Mesenchymal stem cell (in vitro differentiated cells and primary cell): ENCODE measurements around the gene PRKG1.

Experiments used
- DNase-seq: peaks from one replicate; pipeline ENCODE4 v3.0.0-alpha.2; 2013
- H2AFZ ChIP-seq: one replicate; pipeline ENCODE4 v1.6.1; 2013; ENCODE audit warnings: low read depth, mild to moderate bottlenecking, control low read depth, inconsistent platforms, low read length, moderate library complexity
- H2AK5ac ChIP-seq: 2 replicates; pipeline ENCODE4 v1.6.1; 2013; ENCODE audit warnings: low read length, moderate library complexity, mild to moderate bottlenecking, inconsistent platforms; ENCODE audit not compliant: severe bottlenecking
- H2BK120ac ChIP-seq: one replicate; pipeline ENCODE4 v1.6.1; 2013; ENCODE audit warnings: low read depth, mild to moderate bottlenecking, inconsistent platforms, low read length, moderate library complexity
- H2BK12ac ChIP-seq, 2 experiments: one replicate each; pipeline ENCODE4 v1.6.1; 2013; ENCODE audit warnings: inconsistent platforms in 2 of 2, low read length in 2 of 2, mild to moderate bottlenecking in 2 of 2, moderate library complexity in 2 of 2, control low read depth in 1 of 2
- H2BK15ac ChIP-seq: one replicate; pipeline ENCODE4 v1.6.1; 2013; ENCODE audit warnings: mild to moderate bottlenecking, low read depth, inconsistent platforms; ENCODE audit not compliant: poor library complexity, severe bottlenecking
- H2BK5ac ChIP-seq: 2 replicates; pipeline ENCODE4 v1.6.1; 2013; ENCODE audit warnings: low read depth, mild to moderate bottlenecking, low read length, control low read depth, inconsistent platforms; ENCODE audit not compliant: poor library complexity, severe bottlenecking
- H3K14ac ChIP-seq, 2 experiments: one replicate each; pipeline ENCODE4 v1.6.1; 2013; ENCODE audit warnings: inconsistent platforms in 2 of 2, low read length in 2 of 2, control low read depth in 1 of 2, mild to moderate bottlenecking in 1 of 2, moderate library complexity in 1 of 2
- H3K18ac ChIP-seq, 2 experiments: one replicate each; pipeline ENCODE4 v1.6.1; 2013; ENCODE audit warnings: inconsistent platforms in 2 of 2, low read length in 2 of 2, control low read depth in 1 of 2, low read depth in 1 of 2, mild to moderate bottlenecking in 1 of 2
- H3K23ac ChIP-seq, 2 experiments: one replicate each; pipeline ENCODE4 v1.6.1; 2013; ENCODE audit warnings: inconsistent platforms in 2 of 2, low read length in 2 of 2, mild to moderate bottlenecking in 2 of 2, moderate library complexity in 2 of 2, control low read depth in 1 of 2
- H3K27ac ChIP-seq: 2 replicates; pipeline ENCODE4 v1.5.1; 2013; ENCODE audit warnings: mild to moderate bottlenecking, moderate library complexity, low read length, control low read depth, inconsistent platforms; ENCODE audit not compliant: poor library complexity, severe bottlenecking
- H3K27me3 ChIP-seq, 2 experiments: 2 replicates each; pipeline versions ENCODE4 v1.6.1 to v1.7.0; 2013; ENCODE audit warnings: low read length in 2 of 2, mild to moderate bottlenecking in 2 of 2, moderate library complexity in 2 of 2, control low read depth in 1 of 2, inconsistent platforms in 1 of 2; ENCODE audit not compliant: control insufficient read depth in 1 of 2, insufficient read depth in 1 of 2
- H3K36me3 ChIP-seq, 2 experiments: 2 replicates each; pipeline versions ENCODE4 v1.6.1 to v1.7.0; 2013; ENCODE audit warnings: low read length in 2 of 2, control low read depth in 1 of 2, inconsistent platforms in 1 of 2, low read depth in 1 of 2, mild to moderate bottlenecking in 1 of 2; ENCODE audit not compliant: insufficient read depth in 2 of 2, control insufficient read depth in 1 of 2
- H3K4ac ChIP-seq, 2 experiments: one replicate each; pipeline ENCODE4 v1.6.1; 2013; ENCODE audit warnings: inconsistent platforms in 2 of 2, low read length in 2 of 2, mild to moderate bottlenecking in 2 of 2, moderate library complexity in 2 of 2, control low read depth in 1 of 2, low read depth in 1 of 2
- H3K4me1 ChIP-seq: 2 replicates; pipeline ENCODE4 v1.6.1; 2013; ENCODE audit warnings: low read depth, low read length, control low read depth; ENCODE audit not compliant: control insufficient read depth, insufficient read depth
- H3K4me2 ChIP-seq: 2 replicates; pipeline ENCODE4 v1.6.1; 2013; ENCODE audit warnings: low read length, mild to moderate bottlenecking, inconsistent platforms; ENCODE audit not compliant: poor library complexity, severe bottlenecking
- H3K4me3 ChIP-seq, 2 experiments: 2 replicates each; pipeline versions ENCODE4 v1.5.1 to v1.7.0; 2013; ENCODE audit warnings: low read length in 2 of 2, mild to moderate bottlenecking in 2 of 2, control low read depth in 1 of 2, low read depth in 1 of 2; ENCODE audit not compliant: insufficient read depth in 1 of 2
- H3K79me1 ChIP-seq: replicated peaks from 2 replicates; pipeline ENCODE4 v1.6.1; 2013; ENCODE audit warnings: mild to moderate bottlenecking, control low read depth, low read length, inconsistent platforms; ENCODE audit not compliant: poor library complexity, severe bottlenecking
- H3K9ac ChIP-seq: 2 replicates; pipeline ENCODE4 v1.7.0; 2013; ENCODE audit warnings: mild to moderate bottlenecking, low read length, moderate library complexity
- H3K9me3 ChIP-seq: 2 replicates; pipeline ENCODE4 v1.7.0; 2013; ENCODE audit warnings: mild to moderate bottlenecking, low read length; ENCODE audit not compliant: control insufficient read depth
- H4K8ac ChIP-seq: one replicate; pipeline ENCODE4 v1.6.1; 2013; ENCODE audit warnings: inconsistent platforms, mild to moderate bottlenecking, low read length, moderate library complexity
- H4K91ac ChIP-seq: one replicate; pipeline ENCODE4 v1.6.1; 2013; ENCODE audit warnings: mild to moderate bottlenecking, low read length, inconsistent platforms
- WGBS: methylation state at CpG from one replicate; pipeline ENCODE4 v1.1.7; 2013; ENCODE audit warnings: mixed read lengths; 5-methylcytosine and 5-hydroxymethylcytosine counted together

PRKG1 gene

GRCh38 chr10:51528527-51528926 lies 454.2 kb downstream of the PRKG1 start:
- Histone ChIP-seq H3K4me3 (no peak overlapping the region), H3K4me2 (no peak overlapping the region), H3K18ac (no peak overlapping the region), H2BK12ac (no peak overlapping the region), H3K79me1 (no peaks in the 10 kb centered on the region), H3K36me3 (no peaks in the 10 kb centered on the region), H3K27me3 (no peaks in the 10 kb centered on the region), H3K23ac (no peak overlapping the region), H3K9ac (no peak overlapping the region), H2BK15ac (no peak overlapping the region), H3K27ac (no peak overlapping the region), H3K4me1 (no peaks in the 10 kb centered on the region), H2AK5ac (no peak overlapping the region), H4K8ac (no peak overlapping the region), H2BK5ac (no peak overlapping the region), H3K4ac (no peak overlapping the region), H3K14ac (no peak overlapping the region), H4K91ac (no peak overlapping the region), H2BK120ac (no peak overlapping the region), H3K9me3 (no peaks in the 10 kb centered on the region), H2AFZ (no peak overlapping the region)
- no peak for DNase-seq
- WGBS, result 21% methylated on average over 2 of the region's 2 CpGs

DNA sequence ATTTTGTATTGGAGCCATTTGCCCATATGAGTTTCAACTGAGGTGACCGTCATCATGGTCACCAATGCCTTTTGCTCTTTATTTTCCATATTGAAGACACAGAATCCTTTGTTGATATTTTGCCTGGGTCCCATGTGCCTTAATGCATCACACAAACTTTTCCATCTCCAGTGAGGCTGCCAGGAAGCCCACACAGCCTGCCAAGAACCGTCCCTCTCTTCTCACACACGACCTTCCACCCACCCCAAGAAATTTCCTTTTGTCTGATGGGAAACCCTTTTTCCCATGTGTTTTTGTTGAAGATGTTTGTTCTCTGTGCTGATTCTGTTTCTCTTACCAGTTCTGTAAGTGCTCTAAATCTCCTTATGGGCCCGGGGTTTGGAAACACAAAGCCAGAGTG lies 456.3 kb downstream of the PRKG1 start:
- Histone ChIP-seq H4K8ac (no peak overlapping the region), H3K36me3 (no peaks in the 10 kb centered on the region), H3K9me3 (no peaks in the 10 kb centered on the region), H2BK5ac (no peak overlapping the region), H3K14ac (no peak overlapping the region), H3K23ac (no peak overlapping the region), H3K4me3 (no peak overlapping the region), H3K4me2 (no peak overlapping the region), H2BK15ac (no peak overlapping the region), H2BK12ac (no peak overlapping the region), H3K27me3 (no peaks in the 10 kb centered on the region), H3K18ac (no peak overlapping the region), H3K27ac (no peak overlapping the region), H3K9ac (peak overlapping the region; percentile 52), H2BK120ac (no peak overlapping the region), H3K4me1 (no peaks in the 10 kb centered on the region), H2AK5ac (no peak overlapping the region), H3K79me1 (no peaks in the 10 kb centered on the region), H3K4ac (no peak overlapping the region), H4K91ac (no peak overlapping the region), H2AFZ (no peak overlapping the region)
- DNase-seq, result no peak
- WGBS, result 77% methylated on average over 2 of the region's 4 CpGs

DNA sequence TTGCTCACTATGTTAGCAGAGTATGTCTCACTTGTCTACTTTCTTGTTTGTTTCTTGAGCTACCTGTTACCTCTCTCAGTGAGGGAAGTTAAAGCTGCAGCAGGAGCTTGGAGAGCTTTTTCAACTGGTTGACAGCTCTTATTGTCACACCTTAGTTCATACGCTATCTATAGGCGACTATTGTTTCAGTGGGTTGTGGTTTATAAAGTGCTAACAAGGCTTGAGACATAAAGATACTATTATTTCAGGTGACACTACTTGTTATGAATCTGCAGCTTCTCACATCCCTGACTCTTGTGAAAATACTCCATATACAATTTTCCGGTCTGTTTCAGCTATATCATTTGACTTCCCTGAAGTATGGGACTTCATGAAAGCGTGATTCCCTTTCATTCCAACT lies 457.8 kb downstream of the PRKG1 start:
- Histone ChIP-seq H3K4ac (no peak overlapping the region), H3K23ac (no peak overlapping the region), H4K8ac (no peak overlapping the region), H3K9ac (no peak overlapping the region), H3K36me3 (no peaks in the 10 kb centered on the region), H3K27ac (no peak overlapping the region), H3K9me3 (no peaks in the 10 kb centered on the region), H3K27me3 (no peaks in the 10 kb centered on the region), H2BK5ac (no peak overlapping the region), H3K4me2 (no peak overlapping the region), H4K91ac (no peak overlapping the region), H3K4me1 (no peaks in the 10 kb centered on the region), H3K4me3 (no peak overlapping the region), H2BK12ac (no peak overlapping the region), H2BK15ac (no peak overlapping the region), H3K18ac (no peak overlapping the region), H2BK120ac (no peak overlapping the region), H2AK5ac (no peak overlapping the region), H2AFZ (no peak overlapping the region), H3K79me1 (no peaks in the 10 kb centered on the region), H3K14ac (no peak overlapping the region)
- WGBS, result 100% methylated on average over 1 of the region's 4 CpGs
- DNase-seq, result no peak

DNA sequence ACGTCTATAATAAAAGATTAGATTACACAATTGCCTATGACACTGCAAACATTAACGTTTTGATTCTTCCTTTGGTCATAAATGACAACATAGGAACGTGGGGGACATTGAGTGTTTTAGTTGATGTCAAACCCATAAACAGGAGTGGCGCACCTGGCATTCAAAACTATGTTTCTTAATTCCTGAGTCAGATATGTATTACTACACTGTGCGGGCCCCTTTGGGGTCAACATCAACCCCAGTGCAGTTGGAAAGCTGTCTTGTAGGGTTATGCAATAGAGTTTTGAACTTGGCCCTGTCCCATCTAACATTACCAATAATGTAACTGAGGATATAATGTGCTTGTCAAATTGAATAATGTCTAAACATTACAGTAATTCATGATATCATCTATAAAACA lies 468.6 kb downstream of the PRKG1 start:
- Histone ChIP-seq H3K18ac (no peak overlapping the region), H3K9ac (no peak overlapping the region), H3K79me1 (no peaks in the 10 kb centered on the region), H3K4me2 (no peak overlapping the region), H2BK5ac (no peak overlapping the region), H3K23ac (no peak overlapping the region), H4K91ac (no peak overlapping the region), H4K8ac (no peak overlapping the region), H2BK120ac (no peak overlapping the region), H2AFZ (no peak overlapping the region), H3K36me3 (no peaks in the 10 kb centered on the region), H2BK12ac (no peak overlapping the region), H3K27ac (no peak overlapping the region), H2AK5ac (no peak overlapping the region), H3K27me3 (no peaks in the 10 kb centered on the region), H3K14ac (no peak overlapping the region), H3K4me3 (no peak overlapping the region), H3K4me1 (no peaks in the 10 kb centered on the region), H3K4ac (no peak overlapping the region), H2BK15ac (no peak overlapping the region), H3K9me3 (no peaks in the 10 kb centered on the region)
- DNase-seq, result no peak
- 83% methylated on average over 4 of the region's 5 CpGs for WGBS
